Activated CD4-positive, alpha-beta T cell treated with anti-CD3 and anti-CD28 coated beads, Interleukin-2, amount 10 ng/mL, durations not matched to agents 24 days and 14 days (primary cell): ENCODE measurements around the gene ZFTA. TPM values are rescaled to one million over a fixed set of nuclear protein-coding genes. Genes with fewer than 3 reads are reported as not detected.
A peak's percentile ranks its signal among the peaks of the same experiment; 100 is the strongest.

Experiments used
- DNase-seq: peaks from one replicate; pipeline ENCODE4 v3.0.0; 2022
- H3K27ac Mint-ChIP-seq: one replicate; pipeline ENCODE4 v1.8.0; 2022; ENCODE audit warnings: mild to moderate bottlenecking, mixed read lengths
- H3K27me3 Mint-ChIP-seq: one replicate; pipeline ENCODE4 v1.8.0; 2022; ENCODE audit warnings: mixed read lengths
- H3K36me3 Mint-ChIP-seq: one replicate; pipeline ENCODE4 v1.8.0; 2022; ENCODE audit warnings: low read depth, mild to moderate bottlenecking, mixed read lengths
- H3K4me1 Mint-ChIP-seq: one replicate; pipeline ENCODE4 v1.8.0; 2021; ENCODE audit warnings: mixed read lengths
- H3K4me3 Mint-ChIP-seq: one replicate; pipeline ENCODE4 v1.8.0; 2022; ENCODE audit warnings: mild to moderate bottlenecking, moderate library complexity, mixed read lengths
- H3K9me3 Mint-ChIP-seq: one replicate; pipeline ENCODE4 v1.8.0; 2021; ENCODE audit warnings: mixed read lengths
- intact Hi-C: fragments of 100-400 bp; cut with micrococcal nuclease; formaldehyde crosslinking; loops from one replicate; pipeline ENCODE4 v1.15.1; 2023
- total RNA-seq: library from RNA; stranded (reverse); gene quantifications from 2 replicates; pipeline ENCODE4 v1.2.3, GENCODE V29; 2022

Gene ZFTA
- total RNA-seq, 1 donor from 2014 or later, result 3.8 TPM

DNA sequence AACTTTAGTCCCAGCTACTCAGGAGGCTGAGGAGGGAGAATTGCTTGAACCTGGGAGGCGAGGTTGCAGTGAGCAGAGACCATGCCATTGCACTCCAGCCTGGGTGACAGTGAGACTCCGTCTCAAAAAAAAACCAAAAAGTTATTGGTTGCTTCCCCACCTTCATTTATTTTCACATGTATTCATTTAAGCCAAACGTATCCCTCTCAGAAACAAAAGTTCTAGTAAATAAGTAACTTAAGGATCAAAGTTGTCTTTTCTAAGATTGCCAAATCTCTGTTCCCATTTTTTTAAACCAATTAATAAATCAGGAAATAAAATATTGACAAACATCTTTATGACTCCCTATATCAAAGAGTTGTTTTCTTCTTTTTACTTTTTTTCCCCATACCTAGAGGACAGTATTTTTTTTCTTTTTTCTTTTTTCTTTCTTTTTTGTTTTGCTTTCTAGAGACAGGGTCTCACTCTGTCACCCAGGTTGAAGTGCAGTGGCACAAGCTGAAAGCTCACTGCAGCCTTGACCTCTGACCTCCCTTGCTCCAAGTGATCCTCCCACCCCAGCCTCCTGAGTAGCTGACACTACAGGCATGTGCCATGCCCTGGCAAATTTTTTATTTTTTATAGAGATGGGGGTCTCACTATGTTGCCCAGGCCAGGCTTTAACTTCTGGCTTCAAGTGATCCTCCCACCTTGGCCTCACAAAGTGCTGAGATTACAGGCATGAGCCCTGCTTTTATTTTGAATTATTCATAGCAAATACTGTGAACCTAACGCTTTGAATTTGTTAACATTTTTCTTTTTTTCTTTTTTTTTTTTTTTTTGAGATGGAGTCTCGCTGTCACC, 11.4 kb downstream of the ZFTA start:
- no peak for DNase-seq
- Mint-ChIP-seq H3K4me3 (no peak overlapping the region), H3K36me3 (peaks cover 19% of the 10 kb centered on the region), H3K9me3 (no peaks in the 10 kb centered on the region), H3K27me3 (no peaks in the 10 kb centered on the region), H3K27ac (no peak overlapping the region), H3K4me1 (no peaks in the 10 kb centered on the region)
- intact Hi-C loops, result no loop called here

DNA sequence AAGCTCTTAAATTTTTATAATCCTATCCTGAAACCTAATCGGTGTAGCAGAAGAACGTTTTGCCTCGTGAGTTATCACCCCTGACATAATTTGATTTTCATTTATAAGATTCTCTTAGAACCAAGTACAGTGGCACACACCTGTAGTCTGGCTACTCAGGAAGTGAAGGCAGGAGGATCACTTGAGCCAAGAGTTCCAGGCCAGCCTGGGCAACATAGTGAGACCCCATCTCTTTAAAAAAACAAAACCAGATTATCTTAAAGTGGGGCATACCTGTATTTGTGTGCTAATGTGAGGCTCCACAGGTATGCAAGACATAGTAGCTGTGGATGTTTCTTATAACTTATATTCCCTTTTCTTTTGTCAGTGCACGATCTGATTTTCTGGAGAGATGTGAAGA, 19.0 kb downstream of the ZFTA start:
- Mint-ChIP-seq H3K27ac (no peak overlapping the region), H3K36me3 (peaks cover 12% of the 10 kb centered on the region)

GRCh38 chr11:63747011-63747410, 21.6 kb downstream of the ZFTA start:
- H3K27me3 Mint-ChIP-seq, result no peaks in the 10 kb centered on the region
- H3K27ac Mint-ChIP-seq, result no peak overlapping the region
- DNase-seq, result no peak
- H3K4me3 Mint-ChIP-seq, result no peak overlapping the region
- H3K36me3 Mint-ChIP-seq, result peaks cover 2% of the 10 kb centered on the region
- H3K4me1 Mint-ChIP-seq, result no peaks in the 10 kb centered on the region
- H3K9me3 Mint-ChIP-seq, result no peaks in the 10 kb centered on the region
- intact Hi-C loops, result no loop called here

More for the DNA sequence above, 19.0 kb downstream of the ZFTA start:
- Mint-ChIP-seq H3K4me1 (no peaks in the 10 kb centered on the region), H3K9me3 (no peaks in the 10 kb centered on the region), H3K27me3 (no peaks in the 10 kb centered on the region), H3K4me3 (no peak overlapping the region)
- DNase-seq, result no peak
- intact Hi-C loops, result no loop called here

GRCh38 chr11:63745304-63746170, 23.0 kb downstream of the ZFTA start:
- peaks cover 2% of the 10 kb centered on the region for H3K36me3 Mint-ChIP-seq
- no peaks in the 10 kb centered on the region for H3K4me1 Mint-ChIP-seq
- intact Hi-C loops, result no loop called here
- H3K4me3 Mint-ChIP-seq, result no peak overlapping the region
- H3K27me3 Mint-ChIP-seq, result no peaks in the 10 kb centered on the region
- H3K9me3 Mint-ChIP-seq, result no peaks in the 10 kb centered on the region
- no peak for DNase-seq
- no peak overlapping the region for H3K27ac Mint-ChIP-seq

DNA sequence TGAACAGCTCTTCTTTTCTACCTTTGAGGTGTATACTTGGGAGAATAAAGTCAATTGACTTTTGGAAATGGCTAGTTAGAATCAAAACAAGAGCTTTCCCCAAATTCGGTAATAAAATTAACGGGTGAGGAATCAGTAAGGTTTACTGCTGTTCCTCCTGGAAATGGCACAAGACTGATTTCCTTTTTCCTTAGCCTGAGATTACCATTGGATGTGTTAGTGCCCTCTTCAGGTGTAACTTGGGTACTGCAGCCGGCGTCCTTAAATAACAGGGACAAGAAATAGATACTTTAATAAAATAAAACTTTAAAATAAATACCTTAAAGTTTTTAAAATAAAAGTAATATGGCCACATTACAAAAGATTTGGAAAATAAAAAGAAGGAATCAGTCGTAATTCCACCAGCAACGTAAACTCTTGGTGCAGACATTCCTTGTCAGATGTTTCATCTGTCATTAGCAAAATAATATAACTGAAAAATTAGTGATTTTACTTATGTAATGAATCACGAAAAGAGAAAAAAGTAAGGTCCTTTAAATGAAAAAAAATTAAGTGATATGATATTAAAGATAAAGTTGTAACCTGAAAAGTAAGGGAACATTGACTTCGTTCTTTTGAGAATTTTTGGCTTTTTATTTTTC, 29.7 kb downstream of the ZFTA start:
- no peak overlapping the region for H3K4me3 Mint-ChIP-seq
- intact Hi-C loops, result loop anchor here (1.0 to 10.0 kb wide), 3 partner anchors 68 to 260 kb away; partner anchors contain the start of gene ATL3
- H3K9me3 Mint-ChIP-seq, result no peaks in the 10 kb centered on the region
- no peak overlapping the region for H3K27ac Mint-ChIP-seq
- no peaks in the 10 kb centered on the region for H3K36me3 Mint-ChIP-seq
- no peaks in the 10 kb centered on the region for H3K27me3 Mint-ChIP-seq
- DNase-seq, result peak; percentile 88
- peaks cover 2% of the 10 kb centered on the region for H3K4me1 Mint-ChIP-seq

DNA sequence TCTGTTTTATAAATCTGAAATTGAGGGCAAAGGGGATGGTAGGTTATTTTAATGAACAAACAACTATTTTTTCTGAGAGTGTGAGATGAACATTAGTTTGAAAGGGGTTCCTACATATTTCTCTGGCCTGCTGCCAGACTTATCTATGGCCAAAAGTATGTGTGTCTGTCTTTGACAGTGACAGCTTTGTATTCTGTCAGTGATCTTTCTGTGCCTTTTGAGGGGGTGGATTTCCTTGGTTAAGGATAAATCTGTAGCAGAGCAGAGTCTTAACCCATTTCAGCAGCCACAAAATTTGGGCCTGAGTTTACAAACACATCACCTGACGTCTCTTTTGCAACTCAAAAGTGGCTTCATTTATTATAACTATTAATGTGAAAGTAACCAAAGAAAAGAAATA, 30.9 kb downstream of the ZFTA start:
- DNase-seq, result no peak
- Mint-ChIP-seq H3K4me1 (peaks cover 2% of the 10 kb centered on the region), H3K9me3 (no peaks in the 10 kb centered on the region), H3K4me3 (no peak overlapping the region), H3K27me3 (no peaks in the 10 kb centered on the region), H3K27ac (no peak overlapping the region), H3K36me3 (no peaks in the 10 kb centered on the region)
- intact Hi-C loops, result loop anchor here (1.0 to 10.0 kb wide), 3 partner anchors 66 to 259 kb away; partner anchors contain the start of gene ATL3

- H3K4me3 Mint-ChIP-seq, result no peak overlapping the region
- peaks cover 2% of the 10 kb centered on the region for H3K4me1 Mint-ChIP-seq
- no peak for DNase-seq
- H3K9me3 Mint-ChIP-seq, result no peaks in the 10 kb centered on the region
- no peaks in the 10 kb centered on the region for H3K27me3 Mint-ChIP-seq
- H3K27ac Mint-ChIP-seq, result no peak overlapping the region
- intact Hi-C loops, result loop anchor here (10.0 kb wide), 1 partner anchor 102 kb away; no protein-coding TSS in a partner anchor
- H3K36me3 Mint-ChIP-seq, result no peaks in the 10 kb centered on the region
Measured at GRCh38 chr11:63736864-63737263, 31.7 kb downstream of the ZFTA start.

GRCh38 chr11:63729326-63729725, 39.2 kb downstream of the ZFTA start:
- peaks cover 1% of the 10 kb centered on the region for H3K4me1 Mint-ChIP-seq
- no peak for DNase-seq
- H3K9me3 Mint-ChIP-seq, result no peaks in the 10 kb centered on the region
- intact Hi-C loops, result no loop called here
- H3K27me3 Mint-ChIP-seq, result no peaks in the 10 kb centered on the region
- H3K27ac Mint-ChIP-seq, result no peak overlapping the region
- H3K36me3 Mint-ChIP-seq, result no peaks in the 10 kb centered on the region
- no peak overlapping the region for H3K4me3 Mint-ChIP-seq

DNA sequence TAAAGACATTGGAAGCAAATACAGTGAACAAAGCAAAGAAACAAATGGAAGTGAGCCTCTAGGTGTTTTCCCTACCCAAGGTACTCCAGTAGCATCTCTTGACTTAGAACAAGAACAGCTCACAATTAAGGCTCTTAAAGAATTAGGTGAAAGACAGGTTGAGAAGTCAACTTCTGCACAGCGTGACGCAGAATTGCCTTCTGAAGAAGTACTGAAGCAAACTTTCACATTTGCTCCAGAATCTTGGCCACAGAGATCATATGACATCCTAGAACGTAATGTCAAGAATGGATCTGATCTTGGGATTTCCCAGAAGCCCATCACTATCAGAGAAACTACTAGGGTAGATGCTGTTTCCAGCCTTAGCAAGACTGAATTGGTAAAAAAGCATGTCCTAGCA, 48.0 kb downstream of the ZFTA start:
- intact Hi-C loops, result no loop called here
- H3K27ac Mint-ChIP-seq, result no peak overlapping the region
- H3K36me3 Mint-ChIP-seq, result peaks cover 3% of the 10 kb centered on the region
- no peak overlapping the region for H3K4me3 Mint-ChIP-seq
- no peaks in the 10 kb centered on the region for H3K9me3 Mint-ChIP-seq
- H3K27me3 Mint-ChIP-seq, result no peaks in the 10 kb centered on the region
- H3K4me1 Mint-ChIP-seq, result peaks cover 4% of the 10 kb centered on the region
- DNase-seq, result no peak

DNA sequence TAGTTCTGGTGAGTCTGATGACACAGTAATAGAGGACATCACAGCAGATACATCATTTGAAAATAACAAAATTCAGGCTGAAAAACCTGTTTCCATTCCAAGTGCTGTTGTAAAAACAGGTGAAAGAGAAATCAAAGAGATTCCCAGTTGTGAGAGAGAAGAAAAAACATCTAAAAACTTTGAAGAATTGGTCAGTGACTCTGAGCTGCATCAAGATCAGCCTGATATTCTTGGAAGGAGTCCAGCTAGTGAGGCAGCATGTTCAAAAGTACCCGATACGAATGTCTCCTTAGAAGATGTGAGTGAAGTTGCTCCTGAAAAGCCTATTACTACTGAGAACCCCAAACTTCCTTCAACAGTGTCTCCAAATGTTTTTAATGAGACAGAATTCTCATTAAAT, 48.6 kb downstream of the ZFTA start:
- no peaks in the 10 kb centered on the region for H3K9me3 Mint-ChIP-seq
- H3K27me3 Mint-ChIP-seq, result no peaks in the 10 kb centered on the region
- H3K27ac Mint-ChIP-seq, result no peak overlapping the region
- no peak overlapping the region for H3K4me3 Mint-ChIP-seq
- DNase-seq, result no peak
- intact Hi-C loops, result no loop called here
- H3K36me3 Mint-ChIP-seq, result peaks cover 3% of the 10 kb centered on the region
- peaks cover 5% of the 10 kb centered on the region for H3K4me1 Mint-ChIP-seq

DNA sequence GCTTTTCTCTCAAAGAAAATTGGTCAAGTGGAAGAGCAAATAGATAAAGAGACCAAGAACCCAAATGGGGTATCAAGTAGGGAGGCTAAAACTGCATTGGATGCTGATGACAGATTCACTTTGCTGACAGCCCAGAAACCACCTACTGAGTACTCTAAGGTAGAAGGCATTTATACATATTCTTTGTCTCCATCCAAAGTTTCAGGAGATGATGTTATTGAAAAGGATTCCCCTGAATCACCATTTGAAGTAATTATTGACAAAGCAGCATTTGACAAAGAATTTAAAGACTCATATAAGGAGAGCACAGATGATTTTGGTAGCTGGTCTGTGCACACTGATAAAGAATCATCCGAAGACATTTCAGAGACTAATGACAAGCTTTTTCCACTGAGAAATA, 49.6 kb downstream of the ZFTA start:
- Mint-ChIP-seq H3K36me3 (peaks cover 3% of the 10 kb centered on the region), H3K27ac (no peak overlapping the region), H3K27me3 (no peaks in the 10 kb centered on the region), H3K4me3 (no peak overlapping the region), H3K9me3 (no peaks in the 10 kb centered on the region), H3K4me1 (peaks cover 6% of the 10 kb centered on the region)
- DNase-seq, result no peak
- intact Hi-C loops, result no loop called here
